ENCODE measurements around the gene INTS1. TPM values are rescaled to one million over a fixed set of nuclear protein-coding genes. Genes with fewer than 3 reads are reported as not detected.

INTS1 gene
- 100 to 1,000 TPM in 2 of 6 donors, 10 to 100 TPM in 4; 38.6 to 215 (median 72.3) TPM for total RNA-seq

- H3K4me1 ChIP-seq, result peaks cover 14 to 32% (median 24%) of the 10 kb centered on the region in 4 donors
- peak within 1 kb of the TSS; percentile 69 to 74 (median 70) for H3K27ac ChIP-seq
- ATAC-seq (ENCODE audit: low FRiP score in 2 of 2) (peak; percentile 93 to 97), DNase-seq (peak; percentile 93 to 98)
- 1 to 2% methylated on average over 26 to 29 of the region's 118 CpGs for WGBS, 2 donors
- H3K36me3 ChIP-seq, result peaks cover 10 to 37% (median 31%) of the 10 kb centered on the region in 4 donors
- no peaks in the 10 kb centered on the region for H3K9me3 ChIP-seq
- peak within 1 kb of the TSS; percentile 85 to 99 (median 92) for H3K4me3 ChIP-seq
- TF ChIP-seq POLR2A (IDR thresholded peaks at IDR 0.05) (peak in 2 of 4 donors; percentile 32 to 83), CTCF (IDR thresholded peaks at IDR 0.05) (peak; percentile 94 to 99 (median 98)), POLR2AphosphoS5 (IDR thresholded peaks at IDR 0.05) (peak; percentile 86 to 92), EP300 (IDR thresholded peaks at IDR 0.05) (peak in 1 of 4 donors; percentile 32)
- H3K27me3 ChIP-seq, result no peaks in the 10 kb centered on the region
Observed at GRCh38 chr7:1503816-1504775, at the start of gene INTS1. TSS of gene INTS1 (minus strand) at chr7:1504389. CDS start at chr7:1503960, 429 bp downstream.

GRCh38 chr7:1553512-1554210 lies 49.5 kb upstream of the INTS1 start:
- Histone ChIP-seq H3K4me1 (peaks cover 0 to 18% (median 12%) of the 10 kb centered on the region in 4 donors), H3K27ac (no peak overlapping the region), H3K36me3 (no peaks in the 10 kb centered on the region), H3K4me3 (no peak overlapping the region), H3K9me3 (no peaks in the 10 kb centered on the region), H3K27me3 (no peaks in the 10 kb centered on the region)
- ATAC-seq (ENCODE audit: low FRiP score in 2 of 2) (no peak), DNase-seq (peak in 1 of 2 donors; percentile 77)
- 83 to 93% methylated on average over 21 to 26 of the region's 28 CpGs for WGBS, 2 donors
- TF ChIP-seq POLR2A (IDR thresholded peaks at IDR 0.05) (no peak), CTCF (IDR thresholded peaks at IDR 0.05) (no peak), POLR2AphosphoS5 (IDR thresholded peaks at IDR 0.05) (no peak), EP300 (IDR thresholded peaks at IDR 0.05) (no peak)

- WGBS, 2 donors, result 85 to 86% methylated on average over 7 of the region's 7 CpGs
- TF ChIP-seq POLR2A (IDR thresholded peaks at IDR 0.05), result no peak
- no peak for TF ChIP-seq POLR2AphosphoS5 (IDR thresholded peaks at IDR 0.05)
- no peak for TF ChIP-seq EP300 (IDR thresholded peaks at IDR 0.05)
- no peak for TF ChIP-seq CTCF (IDR thresholded peaks at IDR 0.05)
- ATAC-seq (ENCODE audit: low FRiP score in 2 of 2), result no peak
Observed at GRCh38 chr7:1552200-1552599, 48.0 kb upstream of the INTS1 start.

GRCh38 chr7:1550846-1551155 lies 46.6 kb upstream of the INTS1 start:
- peak in 1 of 2 donors; percentile 54 for DNase-seq
- Histone ChIP-seq H3K4me1 (peaks cover 0 to 9% (median 8%) of the 10 kb centered on the region in 4 donors), H3K27ac (no peak overlapping the region), H3K4me3 (no peak overlapping the region), H3K9me3 (no peaks in the 10 kb centered on the region), H3K36me3 (peaks cover 0 to 4% (median 0%) of the 10 kb centered on the region in 4 donors), H3K27me3 (no peaks in the 10 kb centered on the region)
- TF ChIP-seq EP300 (IDR thresholded peaks at IDR 0.05), result no peak
- TF ChIP-seq CTCF (IDR thresholded peaks at IDR 0.05), result no peak
- no peak for TF ChIP-seq POLR2AphosphoS5 (IDR thresholded peaks at IDR 0.05)
- TF ChIP-seq POLR2A (IDR thresholded peaks at IDR 0.05), result no peak
- no peak for ATAC-seq (ENCODE audit: low FRiP score in 2 of 2)
- 90 to 96% methylated on average over 13 to 17 of the region's 17 CpGs for WGBS, 2 donors

More at GRCh38 chr7:1552200-1552599, 48.0 kb upstream of the INTS1 start:
- H3K4me3 ChIP-seq, result no peak overlapping the region
- no peaks in the 10 kb centered on the region for H3K9me3 ChIP-seq
- DNase-seq, result no peak
- H3K27me3 ChIP-seq, result no peaks in the 10 kb centered on the region
- no peak overlapping the region for H3K27ac ChIP-seq
- H3K4me1 ChIP-seq, result peaks cover 0 to 18% (median 12%) of the 10 kb centered on the region in 4 donors
- H3K36me3 ChIP-seq, result no peaks in the 10 kb centered on the region
